NOMO-1 (cell line): Measurements from ENCODE around the gene CAMK2G.

Experiments
- DNase-seq, 2 experiments: peaks; one replicate each; lab custom pipeline; 2025; ENCODE audit not compliant: unreplicated experiment in 2 of 2; lab: John Stamatoyannopoulos, UW

The CAMK2G gene

GRCh38 chr10:73780966-73781365 lies 93.4 kb downstream of the CAMK2G start:
- DNase-seq = no peak

- DNase-seq = no peak
These were observed 94.1 kb downstream of the CAMK2G start for GRCh38 chr10:73780301-73780700.

GRCh38 chr10:73779539-73780197 lies 94.7 kb downstream of the CAMK2G start:
- DNase-seq = no peak

- DNase-seq = no peak
These were observed 95.3 kb downstream of the CAMK2G start for GRCh38 chr10:73779018-73779417.

GRCh38 chr10:73774637-73775036 lies 99.7 kb downstream of the CAMK2G start:
- DNase-seq = peak in 1 of 2 experiments; percentile 24

- DNase-seq = no peak
These were observed 101.0 kb downstream of the CAMK2G start for GRCh38 chr10:73773152-73773879.

- peak; percentile 69 to 78 for DNase-seq
These were observed 101.8 kb downstream of the CAMK2G start for GRCh38 chr10:73772281-73773151.

GRCh38 chr10:73771722-73772280 lies 102.6 kb downstream of the CAMK2G start:
- no peak for DNase-seq

GRCh38 chr10:73769396-73769795 lies 105.0 kb downstream of the CAMK2G start:
- DNase-seq = no peak

GRCh38 chr10:73768881-73769280 lies 105.5 kb downstream of the CAMK2G start:
- DNase-seq = no peak

GRCh38 chr10:73765066-73765465 lies 109.3 kb downstream of the CAMK2G start:
- DNase-seq = no peak

GRCh38 chr10:73763343-73763742 lies 111.0 kb downstream of the CAMK2G start:
- no peak for DNase-seq

GRCh38 chr10:73762915-73763314 lies 111.4 kb downstream of the CAMK2G start:
- no peak for DNase-seq
